ENCODE results near the gene CCNJ. TPM values are rescaled to one million over a fixed set of nuclear protein-coding genes. Genes with fewer than 3 reads are reported as not detected.

CCNJ gene
- total RNA-seq, 1 donor from 2014 or later, result 21.5 TPM

- no peak for FAIRE-seq
- H3K4me1 Mint-ChIP-seq (ENCODE audit: low read depth, unreplicated experiment), result no peaks in the 10 kb centered on the region
Measured at GRCh38 chr10:96097865-96098264, 54.5 kb downstream of the CCNJ start.

DNA sequence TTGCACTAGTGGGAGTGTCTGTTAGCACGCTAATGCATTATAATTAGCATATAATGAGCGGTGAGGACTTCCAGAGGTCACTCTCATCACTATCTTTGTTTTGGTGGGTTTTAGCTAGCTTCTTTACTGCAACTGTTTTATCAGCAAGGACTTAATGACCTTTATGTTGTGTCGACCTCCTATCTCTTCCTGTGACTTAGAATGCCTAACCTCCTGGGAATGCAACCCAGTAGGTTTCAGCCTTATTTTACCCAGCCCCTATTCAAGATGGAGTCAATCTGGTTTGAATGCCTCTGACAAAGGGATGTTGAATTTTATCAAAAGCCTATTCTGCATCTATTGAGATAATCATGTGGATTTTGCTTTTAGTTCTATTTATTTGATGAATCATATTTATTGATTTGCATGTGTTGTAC lies 64.2 kb downstream of the CCNJ start:
- H3K27ac Mint-ChIP-seq (ENCODE audit: unreplicated experiment), result no peak overlapping the region
- Histone ChIP-seq H2AFZ (ENCODE audit: low read depth, low read length) (no peak overlapping the region), H3K36me3 (ENCODE audit: insufficient read depth, low read length) (no peaks in the 10 kb centered on the region), H3K9ac (ENCODE audit: low read length) (no peak overlapping the region), H3K4me3 (ENCODE audit: insufficient read depth, low read depth, low read length) (no peak overlapping the region), H4K20me1 (ENCODE audit: insufficient read depth, low read length) (no peaks in the 10 kb centered on the region), H3K27me3 (ENCODE audit: insufficient read depth, low read length) (peaks cover 9% of the 10 kb centered on the region), H3K27ac (ENCODE audit: low read depth, low read length) (no peak overlapping the region), H3K79me2 (ENCODE audit: insufficient read depth, low read length) (no peaks in the 10 kb centered on the region), H3K4me2 (ENCODE audit: low read length) (no peak overlapping the region), H3K4me1 (ENCODE audit: insufficient read depth, low read length) (no peaks in the 10 kb centered on the region), H3K9me3 (ENCODE audit: insufficient read depth, low read depth, low read length) (no peaks in the 10 kb centered on the region)
- FAIRE-seq (no peak), DNase-seq (ENCODE audit: low read depth) (no peak)
- no peak overlapping the region for H3K4me3 Mint-ChIP-seq (ENCODE audit: unreplicated experiment)
- H3K9me3 Mint-ChIP-seq (ENCODE audit: unreplicated experiment), result no peaks in the 10 kb centered on the region
- H3K36me3 Mint-ChIP-seq (ENCODE audit: low read depth, unreplicated experiment), result no peaks in the 10 kb centered on the region
- peaks cover 2% of the 10 kb centered on the region for H3K27me3 Mint-ChIP-seq (ENCODE audit: low read depth, unreplicated experiment)
- H3K4me1 Mint-ChIP-seq (ENCODE audit: low read depth, unreplicated experiment), result no peaks in the 10 kb centered on the region
- TF ChIP-seq EZH2 (IDR thresholded peaks at IDR 0.05; ENCODE audit: insufficient read depth, low read length) (no peak), CTCF (IDR thresholded peaks at IDR 0.05; ENCODE audit: insufficient read depth, low read depth, low read length) (no peak)

More at GRCh38 chr10:96097865-96098264, 54.5 kb downstream of the CCNJ start:
- Mint-ChIP-seq H3K9me3 (ENCODE audit: unreplicated experiment) (no peaks in the 10 kb centered on the region), H3K36me3 (ENCODE audit: low read depth, unreplicated experiment) (no peaks in the 10 kb centered on the region), H3K27me3 (ENCODE audit: low read depth, unreplicated experiment) (peaks cover 6% of the 10 kb centered on the region), H3K4me3 (ENCODE audit: unreplicated experiment) (no peak overlapping the region), H3K27ac (ENCODE audit: unreplicated experiment) (no peak overlapping the region)
- Histone ChIP-seq H3K27ac (ENCODE audit: low read depth, low read length) (no peak overlapping the region), H2AFZ (ENCODE audit: low read depth, low read length) (no peak overlapping the region), H3K79me2 (ENCODE audit: insufficient read depth, low read length) (no peaks in the 10 kb centered on the region), H3K4me1 (ENCODE audit: insufficient read depth, low read length) (no peaks in the 10 kb centered on the region), H4K20me1 (ENCODE audit: insufficient read depth, low read length) (no peaks in the 10 kb centered on the region), H3K27me3 (ENCODE audit: insufficient read depth, low read length) (peaks cover 9% of the 10 kb centered on the region), H3K4me3 (ENCODE audit: insufficient read depth, low read depth, low read length) (no peak overlapping the region), H3K4me2 (ENCODE audit: low read length) (no peak overlapping the region), H3K36me3 (ENCODE audit: insufficient read depth, low read length) (no peaks in the 10 kb centered on the region), H3K9ac (ENCODE audit: low read length) (no peak overlapping the region), H3K9me3 (ENCODE audit: insufficient read depth, low read depth, low read length) (no peaks in the 10 kb centered on the region)
- TF ChIP-seq CTCF (IDR thresholded peaks at IDR 0.05; ENCODE audit: insufficient read depth, low read depth, low read length), result no peak
- no peak for TF ChIP-seq EZH2 (IDR thresholded peaks at IDR 0.05; ENCODE audit: insufficient read depth, low read length)
- DNase-seq (ENCODE audit: low read depth), result no peak

Small RNA genes within 50 kb of the gene (microRNA-seq; reads per million reads assigned to microRNA genes)
- gene MIR3157, result 15.9 reads per million, percentile 43 among the genes with 10 or more reads in this experiment

Other genes starting within 250 kb of the CCNJ start
- 0.18 and 0.60 TPM in 2 replicates for gene CC2D2B, start 135.6 kb upstream of the CCNJ start, total RNA-seq
- 19.3 and 24.1 TPM in 2 replicates for gene ZNF518A, start 86.7 kb downstream of the CCNJ start, total RNA-seq
- not detected in 2 replicates for gene BLNK, start 228.0 kb downstream of the CCNJ start, total RNA-seq